Uterine smooth muscle cell (primary cell): ENCODE data around the gene MGAT5B. TPM values are rescaled to one million over a fixed set of nuclear protein-coding genes. Genes with fewer than 3 reads are reported as not detected.

Experiments
- total RNA-seq: library from RNA; depleted of rRNA; stranded (reverse); fragments of >200 nt; gene quantifications from 2 replicates; pipeline ENCODE4 v1.2.3, GENCODE V29; 2014

The MGAT5B gene, protein sequence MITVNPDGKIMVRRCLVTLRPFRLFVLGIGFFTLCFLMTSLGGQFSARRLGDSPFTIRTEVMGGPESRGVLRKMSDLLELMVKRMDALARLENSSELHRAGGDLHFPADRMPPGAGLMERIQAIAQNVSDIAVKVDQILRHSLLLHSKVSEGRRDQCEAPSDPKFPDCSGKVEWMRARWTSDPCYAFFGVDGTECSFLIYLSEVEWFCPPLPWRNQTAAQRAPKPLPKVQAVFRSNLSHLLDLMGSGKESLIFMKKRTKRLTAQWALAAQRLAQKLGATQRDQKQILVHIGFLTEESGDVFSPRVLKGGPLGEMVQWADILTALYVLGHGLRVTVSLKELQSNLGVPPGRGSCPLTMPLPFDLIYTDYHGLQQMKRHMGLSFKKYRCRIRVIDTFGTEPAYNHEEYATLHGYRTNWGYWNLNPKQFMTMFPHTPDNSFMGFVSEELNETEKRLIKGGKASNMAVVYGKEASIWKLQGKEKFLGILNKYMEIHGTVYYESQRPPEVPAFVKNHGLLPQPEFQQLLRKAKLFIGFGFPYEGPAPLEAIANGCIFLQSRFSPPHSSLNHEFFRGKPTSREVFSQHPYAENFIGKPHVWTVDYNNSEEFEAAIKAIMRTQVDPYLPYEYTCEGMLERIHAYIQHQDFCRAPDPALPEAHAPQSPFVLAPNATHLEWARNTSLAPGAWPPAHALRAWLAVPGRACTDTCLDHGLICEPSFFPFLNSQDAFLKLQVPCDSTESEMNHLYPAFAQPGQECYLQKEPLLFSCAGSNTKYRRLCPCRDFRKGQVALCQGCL
- 0.22 and 0.25 TPM in 2 replicates for total RNA-seq

DNA sequence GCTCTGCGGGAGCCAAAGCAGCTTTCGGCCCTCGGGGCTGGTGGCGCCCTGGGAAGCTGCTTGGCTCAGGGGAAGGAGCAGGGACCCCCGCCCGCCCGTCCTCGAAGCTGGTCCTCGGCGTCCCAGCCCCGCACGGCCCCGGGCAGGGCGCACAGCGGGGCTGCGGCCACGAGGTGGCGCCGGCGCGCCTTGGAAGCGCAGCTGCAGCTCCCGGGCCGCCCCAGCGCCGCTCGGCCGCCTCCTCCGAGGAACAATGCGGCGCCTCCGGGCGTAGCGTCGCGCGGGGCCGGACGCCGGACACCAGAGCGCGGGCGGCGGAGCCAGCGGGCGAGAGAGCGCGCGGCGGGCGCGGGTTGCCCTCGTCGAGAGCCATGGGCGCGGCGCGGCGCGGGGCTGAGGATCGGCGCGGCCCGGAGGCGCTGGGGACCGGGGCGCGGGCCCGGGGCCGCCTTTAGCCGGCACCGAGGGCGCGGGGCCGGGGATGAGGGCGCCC is at the start of gene MGAT5B:
Gene MGAT5B (plus strand): TSS at position 229 of the 493 bp plus-strand sequence. CDS start 626 bp downstream, outside the sequence.

Other genes with a start within 250 kb of the MGAT5B start
- not detected in 2 replicates for gene ST6GALNAC1, start 224.6 kb upstream of the MGAT5B start, total RNA-seq
- 137 and 200 TPM in 2 replicates for gene MXRA7, start 157.4 kb upstream of the MGAT5B start, total RNA-seq
- 21.5 and 22.6 TPM in 2 replicates for gene JMJD6, start 141.8 kb upstream of the MGAT5B start, total RNA-seq
- gene METTL23, start 141.6 kb upstream of the MGAT5B start, total RNA-seq: 22.0 and 23.4 TPM in 2 replicates
- gene SRSF2, start 131.1 kb upstream of the MGAT5B start, total RNA-seq: 108 and 187 TPM in 2 replicates
- 24.2 and 27.7 TPM in 2 replicates for gene MFSD11, start 130.3 kb upstream of the MGAT5B start, total RNA-seq